HG02870 (cell line): Measurements from ENCODE around the gene C3orf62.
"Not testable (repeated sequence)": the region's sequence is repeated elsewhere in the genome, so short reads cannot be mapped to it uniquely, and the experiment has no call there.

Source experiments
- ATAC-seq: cut with Tn5 transposase; IDR thresholded peaks from one replicate; pipeline ENCODE4 v1.9.1; 2021; ENCODE audit warnings: mild to moderate bottlenecking, moderate library complexity; ENCODE audit not compliant: unreplicated experiment

C3orf62 gene

DNA sequence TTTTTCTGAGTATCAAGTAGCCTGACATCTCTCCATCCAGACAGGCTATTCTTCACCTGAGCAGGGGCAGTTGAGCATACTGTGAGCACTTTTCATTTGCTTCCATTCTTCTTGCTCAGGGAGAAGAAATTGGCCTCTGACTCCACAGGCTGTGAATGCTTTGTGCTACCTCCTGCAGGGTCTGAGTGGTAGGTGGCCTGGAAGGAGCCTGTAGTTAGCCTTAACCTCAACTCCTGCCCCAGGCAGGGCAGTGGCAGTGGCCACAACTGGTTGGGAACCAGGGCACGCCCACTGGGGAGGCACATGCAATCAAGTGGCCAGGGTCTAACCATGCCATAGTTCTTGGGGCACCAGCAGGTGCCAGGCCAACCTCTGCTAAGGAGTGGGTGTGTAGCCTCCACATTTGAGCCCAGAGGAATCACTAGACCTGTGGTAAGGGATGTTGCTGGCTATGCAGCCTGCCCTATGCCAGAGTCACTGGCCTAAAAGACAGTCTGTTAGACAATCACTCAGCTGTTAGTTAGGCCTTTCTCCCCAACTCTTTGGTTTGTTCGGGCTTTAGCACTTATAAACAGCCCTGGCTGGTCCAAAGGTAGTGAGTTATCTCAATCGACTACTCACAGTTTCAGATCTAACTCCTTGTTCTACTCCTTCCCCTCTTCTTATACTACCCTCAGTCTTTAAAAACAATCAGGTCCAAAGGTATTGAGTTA lies 7.4 kb downstream of the C3orf62 start:
- ATAC-seq: no peak

- ATAC-seq: no peak
These were observed 10.5 kb downstream of the C3orf62 start for GRCh38 chr3:49266410-49267095.

DNA sequence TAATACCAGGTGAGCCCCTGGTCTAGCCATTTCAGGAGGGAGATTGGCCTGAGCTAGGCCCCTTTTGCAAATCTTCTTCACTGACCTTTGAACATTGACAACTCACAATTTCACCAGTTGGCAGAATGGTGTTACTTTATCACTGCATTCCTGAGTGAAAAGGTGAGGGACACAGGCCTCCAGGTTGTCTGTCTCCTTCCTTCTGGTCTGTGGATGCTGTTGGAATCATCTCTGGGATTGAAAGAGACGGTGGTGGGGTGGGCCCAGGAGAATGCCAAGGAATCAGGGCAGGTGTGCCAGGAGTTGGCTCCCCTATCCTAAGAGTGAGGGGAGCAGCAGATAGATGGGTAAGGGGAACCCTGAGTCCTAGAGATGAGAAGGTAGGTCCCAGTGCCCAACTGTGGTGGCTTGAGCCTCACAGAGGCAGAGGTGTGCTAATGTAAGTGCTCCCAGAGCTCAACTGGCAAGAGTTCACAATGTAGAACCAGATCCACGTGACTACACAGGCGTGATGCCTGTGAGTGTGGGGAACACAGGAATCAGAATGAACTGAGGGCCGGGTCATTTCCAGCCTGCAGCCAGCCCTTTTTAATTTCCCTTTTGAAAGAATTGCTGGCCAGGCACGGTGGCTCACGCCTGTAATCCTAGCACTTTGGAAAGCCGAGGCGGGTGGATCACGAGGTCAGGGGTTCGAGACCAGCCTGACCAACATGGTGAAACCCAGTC lies 11.2 kb downstream of the C3orf62 start:
- ATAC-seq: no peak

DNA sequence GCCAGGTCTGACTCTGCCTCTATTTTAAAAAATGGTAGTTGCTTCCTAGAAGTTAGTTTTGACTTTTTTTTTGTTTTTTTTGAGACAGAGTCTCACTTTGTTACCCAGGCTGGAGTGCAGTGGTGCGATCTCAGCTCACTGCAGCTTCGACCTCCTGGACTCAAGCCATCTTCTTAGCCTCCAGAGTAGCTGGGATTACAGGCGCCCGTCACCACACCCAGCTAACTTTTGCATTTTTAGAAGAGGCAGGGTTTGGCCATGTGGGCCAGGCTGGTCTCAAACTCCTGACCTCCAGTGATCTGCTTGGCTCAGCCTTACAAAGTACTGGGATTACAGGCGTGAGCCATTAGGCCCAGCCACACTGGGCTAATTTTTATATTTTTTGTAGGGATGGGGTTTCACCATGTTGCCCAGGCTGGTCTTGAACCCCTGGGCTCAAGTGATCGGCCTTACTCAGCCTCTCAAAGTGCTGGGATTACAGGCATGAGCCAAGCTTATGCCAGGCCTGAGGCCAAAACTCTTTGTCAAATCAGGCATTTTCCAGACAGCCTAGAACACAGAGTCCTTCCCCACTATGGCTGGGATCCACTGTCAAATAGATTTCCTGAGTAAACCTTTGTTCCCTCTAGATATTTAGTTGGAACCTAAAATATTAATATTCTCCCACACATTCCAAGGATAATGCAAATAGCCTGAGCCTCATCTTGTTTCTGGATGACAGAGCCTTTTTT lies 13.7 kb downstream of the C3orf62 start:
- ATAC-seq: no peak

- ATAC-seq: no peak
These were observed 16.2 kb downstream of the C3orf62 start for GRCh38 chr3:49260806-49261324.

DNA sequence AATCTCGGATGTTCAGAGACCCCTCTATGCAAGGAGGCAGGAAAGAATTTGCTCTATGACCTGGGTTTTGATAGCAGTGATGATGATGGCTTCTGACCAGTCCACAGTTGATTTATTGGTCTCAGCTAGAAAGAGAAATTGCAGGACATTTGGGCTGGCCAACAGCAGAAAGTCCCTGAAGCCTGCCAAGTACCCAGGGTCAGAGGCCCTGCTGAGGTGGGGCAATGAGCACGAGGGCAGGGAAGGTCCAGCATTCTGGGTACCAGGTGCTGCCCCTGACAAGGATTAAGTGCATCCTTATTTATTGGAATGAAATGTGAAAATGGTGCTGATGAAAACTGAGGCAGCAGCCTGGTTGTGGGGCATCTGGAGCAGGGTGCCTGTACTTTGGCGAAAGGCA lies 19.8 kb downstream of the C3orf62 start:
- no peak for ATAC-seq

DNA sequence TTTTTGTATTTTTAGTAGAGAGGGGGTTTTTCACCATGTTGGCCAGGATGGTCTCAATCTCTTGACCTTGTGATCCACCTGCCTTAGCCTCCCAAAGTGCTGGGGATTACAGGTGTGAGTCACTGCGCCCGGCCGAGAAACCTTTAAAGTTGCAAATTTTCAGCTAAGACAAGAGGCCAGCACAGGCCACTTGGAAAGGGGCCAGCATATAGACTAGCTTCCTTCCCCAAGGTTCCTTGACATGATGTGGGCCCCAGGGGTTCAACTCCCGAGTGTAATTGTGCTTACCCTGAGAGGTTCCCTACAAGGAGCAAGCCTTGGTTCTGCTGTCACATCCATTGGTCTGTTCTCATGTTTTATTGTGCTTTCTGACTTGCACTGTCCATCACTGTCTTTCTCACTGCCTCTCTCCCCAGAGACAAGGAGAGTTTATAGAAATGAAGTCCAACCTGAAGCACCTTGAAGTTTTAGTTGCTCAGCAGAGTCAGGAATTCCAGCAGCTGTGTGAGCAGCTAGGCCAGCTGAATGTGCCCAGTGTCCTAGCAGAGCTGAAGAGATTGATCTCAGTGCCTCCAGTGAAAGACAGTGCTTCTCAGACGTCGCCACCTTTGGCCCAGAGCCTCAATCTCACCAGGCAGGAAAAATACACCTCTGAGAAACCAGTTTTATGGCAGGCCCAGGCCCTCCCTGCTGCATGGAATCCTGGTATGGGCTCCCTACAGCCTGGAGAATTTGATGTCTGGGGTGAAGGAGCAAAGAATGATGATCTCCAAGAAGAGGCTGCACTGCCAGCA lies 21.1 kb downstream of the C3orf62 start:
- no peak for ATAC-seq

DNA sequence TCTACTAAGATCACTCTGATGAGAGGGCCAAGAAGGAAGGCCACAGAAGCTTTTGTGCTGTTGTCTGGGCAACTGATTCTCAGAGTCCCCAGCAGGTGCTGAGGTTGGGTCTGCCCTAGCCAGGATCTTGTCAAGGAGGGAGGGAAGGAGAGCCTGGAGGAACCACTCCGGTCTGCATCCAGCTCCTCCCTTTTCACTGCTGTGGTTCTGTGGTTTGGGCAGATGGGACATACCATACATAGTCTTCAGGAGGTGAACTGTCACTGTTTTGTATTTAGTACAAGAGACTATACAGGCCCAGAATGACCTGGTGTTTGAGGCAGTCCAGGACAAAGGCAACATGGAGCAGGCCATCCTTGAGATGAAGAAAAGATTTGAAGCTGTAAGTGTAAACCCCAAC lies 21.9 kb downstream of the C3orf62 start:
- no peak for ATAC-seq

DNA sequence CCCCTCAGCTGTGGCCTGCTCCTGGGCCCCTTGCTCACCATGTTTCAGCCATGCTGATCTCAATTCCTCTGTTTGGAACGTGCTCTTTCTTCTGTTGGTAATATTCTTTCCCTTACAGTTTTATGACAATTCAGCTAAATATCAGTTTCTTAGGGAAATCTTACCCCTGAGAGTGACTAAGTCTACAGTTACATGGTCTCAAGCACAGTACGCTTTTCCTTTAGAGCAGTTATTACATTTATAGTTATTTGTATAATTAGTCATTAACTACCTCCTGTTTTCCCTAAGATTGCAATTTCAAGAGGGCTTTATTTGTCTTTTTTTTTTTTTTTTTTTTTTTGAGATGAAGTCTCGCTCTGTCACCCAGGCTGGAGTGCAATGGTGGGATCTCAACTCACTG lies 23.5 kb downstream of the C3orf62 start:
- ATAC-seq: no peak

- ATAC-seq: no peak
These were observed 28.2 kb downstream of the C3orf62 start for GRCh38 chr3:49248840-49249227.

DNA sequence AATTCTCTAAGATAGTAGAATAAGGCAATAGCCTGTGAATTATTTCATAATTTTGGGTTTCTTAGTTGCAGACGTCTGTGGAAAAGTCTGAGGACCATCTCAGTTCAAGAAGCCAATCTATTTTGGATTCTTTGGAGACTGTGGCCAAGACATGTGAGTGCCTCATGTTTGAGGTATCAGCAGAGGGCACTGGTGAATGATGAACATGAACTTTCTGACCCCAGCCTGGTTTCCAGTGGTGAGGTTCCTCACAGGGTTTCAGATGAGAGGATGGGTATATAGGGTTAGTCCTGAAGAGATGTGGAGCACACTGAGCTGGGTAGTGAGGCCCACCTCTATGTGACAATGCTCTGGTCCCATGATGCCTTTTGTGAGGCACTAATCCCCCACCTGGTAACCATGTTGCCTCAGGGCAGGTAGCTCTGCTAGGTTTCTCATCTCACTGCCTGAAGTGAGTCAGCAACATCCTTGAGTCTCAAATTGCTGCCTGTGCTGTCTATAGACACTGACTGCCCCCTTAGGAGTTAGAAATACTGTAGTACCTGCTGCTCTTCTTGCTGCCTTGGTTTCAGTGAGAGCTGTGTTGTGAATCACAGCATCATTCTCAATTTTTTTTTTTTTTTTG lies 32.3 kb downstream of the C3orf62 start:
- ATAC-seq: no peak

DNA sequence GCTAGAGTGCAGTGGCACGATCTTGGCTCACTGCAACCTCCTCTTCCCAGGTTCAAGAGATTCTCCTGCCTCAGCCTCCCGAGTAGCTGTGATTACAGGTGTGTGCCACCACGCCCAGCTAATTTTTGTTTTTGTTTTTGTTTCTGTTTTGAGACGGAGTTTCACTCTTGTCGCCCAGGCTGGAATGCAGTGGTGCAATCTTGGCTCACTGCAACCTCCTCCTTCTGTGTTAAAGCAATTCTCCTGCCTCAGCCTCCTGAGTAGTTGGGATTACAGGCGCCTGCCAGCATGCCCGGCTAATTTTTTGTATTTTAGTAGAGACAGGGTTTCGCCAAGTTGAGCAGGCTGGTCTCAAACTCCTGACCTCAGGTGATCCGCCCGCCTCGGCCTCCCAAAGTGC lies 36.9 kb downstream of the C3orf62 start:
- ATAC-seq: not testable (repeated sequence)

DNA sequence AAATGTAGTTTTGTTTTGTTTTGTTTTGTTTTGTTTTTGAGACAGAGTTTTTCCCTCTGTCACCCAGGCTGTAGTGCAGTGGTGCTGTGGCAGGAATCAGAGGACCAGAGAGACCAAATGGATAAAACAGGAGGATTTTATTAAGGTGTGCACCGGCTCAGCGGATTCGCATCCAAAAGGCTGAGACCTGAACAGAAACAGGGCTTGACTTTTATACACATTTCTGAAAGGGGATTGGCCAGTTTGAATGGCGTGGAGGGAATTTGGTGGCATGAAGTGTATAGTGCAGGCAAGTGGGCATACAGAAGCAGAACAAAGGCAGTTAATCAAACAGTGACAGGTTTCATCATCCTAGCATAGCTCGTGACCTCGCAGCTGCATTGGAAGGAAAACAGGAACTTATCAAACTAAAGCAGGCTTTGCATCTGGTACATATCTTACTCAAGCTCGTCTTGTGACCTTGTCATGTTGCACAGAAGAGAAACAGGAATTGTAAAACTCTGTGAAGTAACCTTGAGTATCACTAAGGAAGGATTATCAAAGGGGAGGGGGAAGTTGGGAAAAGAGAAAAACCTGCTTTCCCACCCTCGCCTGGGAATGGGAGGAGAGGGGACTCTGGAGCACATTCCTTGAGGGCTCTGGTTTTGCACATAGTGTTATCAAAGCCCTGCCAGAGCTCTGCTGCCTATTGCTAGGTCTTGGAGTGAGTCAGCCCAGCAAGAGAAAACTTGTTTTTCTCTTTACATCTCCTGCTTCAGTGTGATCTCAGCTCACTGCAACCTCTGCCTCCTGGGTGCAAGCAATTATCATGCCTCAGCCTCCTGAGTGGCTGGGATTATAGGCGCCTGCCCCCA lies 38.5 kb downstream of the C3orf62 start:
- no peak for ATAC-seq

GRCh38 chr3:49237344-49237743 lies 39.7 kb downstream of the C3orf62 start:
- ATAC-seq: no peak

DNA sequence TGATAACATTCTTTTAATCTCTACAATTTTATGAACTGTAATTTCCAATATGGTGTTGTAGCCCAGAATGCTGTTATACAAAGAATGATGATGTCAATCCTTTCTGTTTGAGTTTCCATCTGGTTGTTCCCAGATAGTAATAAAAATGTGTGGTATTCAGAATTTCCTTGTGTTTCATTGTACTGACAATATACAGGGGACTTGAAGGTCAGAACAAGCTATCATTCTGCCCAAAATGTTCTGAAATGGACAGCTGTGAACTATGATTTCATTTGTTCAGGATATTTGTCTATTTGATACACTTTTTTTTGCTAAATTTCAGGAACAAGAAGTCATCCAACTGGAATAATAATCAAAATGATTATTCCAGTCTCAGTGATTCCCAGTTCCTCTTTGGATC lies 40.8 kb downstream of the C3orf62 start:
- ATAC-seq: no peak

DNA sequence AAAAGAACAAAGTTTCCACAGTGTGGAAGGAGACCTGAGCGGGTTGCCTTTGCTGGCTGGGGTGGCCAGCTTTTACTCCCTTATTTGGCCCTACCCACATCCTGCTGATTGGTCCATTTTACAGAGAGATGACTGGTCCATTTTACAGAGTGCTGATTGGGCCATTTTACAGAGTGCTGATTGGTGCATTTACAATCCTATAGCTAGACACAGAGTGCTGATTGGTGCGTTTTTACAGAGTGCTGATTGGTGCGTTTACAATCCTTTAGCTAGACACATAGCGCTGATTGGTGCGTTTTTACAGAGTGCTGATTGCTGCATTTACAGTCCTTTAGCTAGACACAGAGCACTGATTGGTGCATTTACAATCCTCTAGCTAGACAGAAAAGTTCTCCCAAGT lies 48.2 kb downstream of the C3orf62 start:
- not testable (repeated sequence) for ATAC-seq

GRCh38 chr3:49222002-49222401 lies 55.0 kb downstream of the C3orf62 start:
- ATAC-seq: no peak

DNA sequence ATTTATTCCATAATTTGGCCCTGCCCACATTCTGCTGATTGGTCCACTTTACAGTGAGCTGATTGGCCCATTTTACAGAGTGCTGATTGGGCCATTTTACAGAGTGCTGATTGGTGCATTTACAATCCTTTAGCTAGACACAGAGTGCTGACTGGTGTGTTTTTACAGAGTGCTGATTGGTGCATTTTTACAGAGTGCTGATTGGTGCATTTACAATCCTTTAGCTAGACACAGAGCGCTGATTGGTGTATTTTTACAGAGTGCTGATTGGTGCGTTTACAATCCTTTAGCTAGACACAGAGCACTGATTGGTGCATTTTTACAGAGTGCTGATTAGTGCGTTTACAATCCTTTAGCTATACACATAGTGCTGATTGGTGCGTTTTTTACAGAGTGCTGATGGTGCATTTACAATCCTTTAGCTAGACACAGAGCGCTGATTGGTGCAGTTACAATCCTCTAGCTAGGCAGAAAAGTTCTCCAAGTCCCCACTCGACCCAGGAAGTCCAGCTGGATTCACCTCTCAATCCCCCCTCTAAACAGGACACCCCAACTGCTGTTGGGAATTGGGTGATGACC lies 56.0 kb downstream of the C3orf62 start:
- ATAC-seq: not testable (repeated sequence)

DNA sequence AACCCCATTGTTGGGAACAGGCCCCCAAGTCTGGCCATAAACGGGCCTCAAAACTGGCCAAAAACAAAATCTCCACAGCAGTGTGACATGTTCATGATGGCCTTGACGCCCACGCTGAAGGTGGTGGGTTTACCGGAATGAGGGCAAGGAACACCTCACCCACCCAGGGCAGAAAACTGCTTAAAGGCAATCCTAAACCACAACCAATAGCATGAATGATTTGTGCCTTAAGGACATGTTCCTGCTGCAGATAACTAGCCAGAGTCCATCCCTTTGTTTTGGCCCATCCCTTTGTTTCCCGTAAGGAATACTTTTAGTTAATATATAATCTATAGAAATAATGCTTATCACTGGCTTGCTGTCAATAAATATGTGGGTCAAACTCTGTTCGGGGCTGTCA lies 57.9 kb downstream of the C3orf62 start:
- ATAC-seq: no peak
